ENCODE measurements around the gene RAPGEF2. TPM values are rescaled to one million over a fixed set of nuclear protein-coding genes. Genes with fewer than 3 reads are reported as not detected.

Gene RAPGEF2
- total and polyA plus RNA-seq, 2 donors (not counting 3 experiments of a cell fraction or from before 2014, with no cell fraction given): 28.7 to 55.2 TPM

DNA sequence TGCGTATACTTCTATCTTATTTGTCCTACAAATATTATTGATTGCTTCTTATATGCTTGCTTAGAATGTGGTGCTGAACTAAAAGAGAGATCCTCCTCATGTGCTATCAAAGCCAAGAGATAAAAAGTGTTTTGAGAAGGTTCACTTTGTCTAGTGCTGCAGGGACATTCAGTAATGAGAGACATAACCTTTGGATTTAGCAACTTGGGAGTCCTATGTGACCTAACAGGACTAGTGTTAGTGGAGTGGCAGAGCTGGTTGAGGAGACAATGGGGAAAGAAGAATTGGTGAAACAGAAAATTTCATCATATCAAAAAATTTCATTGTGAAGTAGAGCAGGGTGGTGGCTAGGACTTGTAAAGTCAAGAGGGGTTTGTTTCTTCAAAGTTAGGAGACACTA, 117.0 kb downstream of the RAPGEF2 start:
- dilution Hi-C loops (cut with MboI; ENCODE audit: extremely low pct_ligation_motif_present, low sequenced_read_pairs): no loop called here
- ChIA-PET POLR2A (no interaction called here), CTCF (interaction anchor here (1.1 kb wide), 1 partner anchor 202 kb away, joined by 3 read pairs; no protein-coding TSS in a partner anchor)
- TF ChIP-seq JUN (IDR thresholded peaks at IDR 0.05; ENCODE audit: borderline replicate concordance, insufficient read depth, insufficient read length, low read depth) (no peak), POLR2A (IDR thresholded peaks at IDR 0.05; ENCODE audit: low read depth, low read length) (no peak), POLR2AphosphoS5 (IDR thresholded peaks at IDR 0.05; ENCODE audit: insufficient read depth, low read depth, low read length) (no peak), MYC (IDR thresholded peaks at IDR 0.05; ENCODE audit: low read depth, low read length) (no peak), EZH2 (IDR thresholded peaks at IDR 0.05; ENCODE audit: borderline replicate concordance, low read depth, low read length, severe bottlenecking) (no peak), GATA2 (IDR thresholded peaks at IDR 0.05; ENCODE audit: insufficient read depth, insufficient read length, low read depth, low read length) (no peak), FOS (IDR thresholded peaks at IDR 0.05; ENCODE audit: borderline replicate concordance, insufficient read depth, low read length) (no peak), MAX (IDR thresholded peaks at IDR 0.05; ENCODE audit: insufficient read depth, insufficient read length) (no peak)
- TF ChIP-seq, protein P1, sequence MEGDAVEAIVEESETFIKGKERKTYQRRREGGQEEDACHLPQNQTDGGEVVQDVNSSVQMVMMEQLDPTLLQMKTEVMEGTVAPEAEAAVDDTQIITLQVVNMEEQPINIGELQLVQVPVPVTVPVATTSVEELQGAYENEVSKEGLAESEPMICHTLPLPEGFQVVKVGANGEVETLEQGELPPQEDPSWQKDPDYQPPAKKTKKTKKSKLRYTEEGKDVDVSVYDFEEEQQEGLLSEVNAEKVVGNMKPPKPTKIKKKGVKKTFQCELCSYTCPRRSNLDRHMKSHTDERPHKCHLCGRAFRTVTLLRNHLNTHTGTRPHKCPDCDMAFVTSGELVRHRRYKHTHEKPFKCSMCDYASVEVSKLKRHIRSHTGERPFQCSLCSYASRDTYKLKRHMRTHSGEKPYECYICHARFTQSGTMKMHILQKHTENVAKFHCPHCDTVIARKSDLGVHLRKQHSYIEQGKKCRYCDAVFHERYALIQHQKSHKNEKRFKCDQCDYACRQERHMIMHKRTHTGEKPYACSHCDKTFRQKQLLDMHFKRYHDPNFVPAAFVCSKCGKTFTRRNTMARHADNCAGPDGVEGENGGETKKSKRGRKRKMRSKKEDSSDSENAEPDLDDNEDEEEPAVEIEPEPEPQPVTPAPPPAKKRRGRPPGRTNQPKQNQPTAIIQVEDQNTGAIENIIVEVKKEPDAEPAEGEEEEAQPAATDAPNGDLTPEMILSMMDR (IDR thresholded peaks at IDR 0.05; ENCODE audit: extremely low read depth in 1 of 2, insufficient read depth in 1 of 2, low read depth in 1 of 2, low read length in 2 of 2): no peak
- H3K9ac ChIP-seq (replicated peaks; ENCODE audit: extremely low read depth, insufficient read depth, low read length): no peak overlapping the region
- no peaks in the 10 kb centered on the region for H3K4me1 ChIP-seq (ENCODE audit: control insufficient read depth, extremely low read depth, insufficient read depth, low read length)
- H3K36me3 ChIP-seq (ENCODE audit: control insufficient read depth in 2 of 2, extremely low read depth in 1 of 2, insufficient read depth in 2 of 2, low read length in 2 of 2): no peaks in the 10 kb centered on the region
- no peaks in the 10 kb centered on the region for H3K27me3 ChIP-seq (ENCODE audit: control insufficient read depth in 2 of 2, insufficient read depth in 2 of 2, low read length in 2 of 2)
- intact Hi-C loops (cut with micrococcal nuclease): no loop called here
- no TSS peak for BruUV-seq (replicated peaks)
- H3K79me2 ChIP-seq (ENCODE audit: control insufficient read depth, insufficient read depth, low read length): peaks cover 44% of the 10 kb centered on the region
- no peak overlapping the region for H3K4me3 ChIP-seq (replicated peaks in 1 of 3; ENCODE audit: insufficient read depth in 1 of 3, low read depth in 1 of 3, low read length in 3 of 3)
- H3K4me2 ChIP-seq (ENCODE audit: insufficient read depth, low read length): no peak overlapping the region
- no peaks in the 10 kb centered on the region for H3K9me3 ChIP-seq (replicated peaks; ENCODE audit: control insufficient read depth, insufficient read depth, low read length)
- no peak for FAIRE-seq
- no peak for DNase-seq (ENCODE audit: low read depth, low spot score)
- H3K27ac ChIP-seq (ENCODE audit: insufficient read depth, low read depth, low read length): no peak overlapping the region
- H4K20me1 ChIP-seq (replicated peaks; ENCODE audit: control insufficient read depth, extremely low read depth, insufficient read depth, low read length): no peaks in the 10 kb centered on the region
- H3K9me1 ChIP-seq (replicated peaks; ENCODE audit: control insufficient read depth, extremely low read depth, insufficient read depth, low read length): no peaks in the 10 kb centered on the region
- no peak overlapping the region for H2AFZ ChIP-seq (ENCODE audit: low read depth, low read length)
